Glutamatergic neuron (in vitro differentiated cells): ENCODE results near the gene ETF1. TPM values are rescaled to one million over a fixed set of nuclear protein-coding genes. Genes with fewer than 3 reads are reported as not detected.

Experiments
- DNase-seq: peaks from one replicate; pipeline ENCODE4 v3.0.0; 2022
- H3K27ac Mint-ChIP-seq: one replicate; pipeline ENCODE4 v1.8.0; 2020; ENCODE audit warnings: mild to moderate bottlenecking, mixed read lengths, inconsistent platforms; ENCODE audit not compliant: unreplicated experiment
- H3K27me3 Mint-ChIP-seq: one replicate; pipeline ENCODE4 v1.8.0; 2020; ENCODE audit warnings: mild to moderate bottlenecking, moderate library complexity, mixed read lengths, inconsistent platforms; ENCODE audit not compliant: unreplicated experiment
- H3K36me3 Mint-ChIP-seq: one replicate; pipeline ENCODE4 v1.8.0; 2020; ENCODE audit warnings: mild to moderate bottlenecking, mixed read lengths, inconsistent platforms; ENCODE audit not compliant: unreplicated experiment
- H3K4me1 Mint-ChIP-seq: one replicate; pipeline ENCODE4 v1.8.0; 2020; ENCODE audit warnings: mild to moderate bottlenecking, low read depth, mixed read lengths, inconsistent platforms; ENCODE audit not compliant: unreplicated experiment
- H3K4me3 Mint-ChIP-seq: one replicate; pipeline ENCODE4 v1.8.0; 2020; ENCODE audit warnings: mild to moderate bottlenecking, mixed read lengths, inconsistent platforms; ENCODE audit not compliant: unreplicated experiment
- H3K9me3 Mint-ChIP-seq: one replicate; pipeline ENCODE4 v1.8.0; 2020; ENCODE audit warnings: mild to moderate bottlenecking, moderate library complexity, mixed read lengths, inconsistent platforms; ENCODE audit not compliant: unreplicated experiment
- total RNA-seq: library from RNA; stranded (reverse); fragmentation: NEBNext Ultra II Directional; extraction: Animal tissue kit (Norgen Biotek cat#: 25700); gene quantifications from one replicate; pipeline ENCODE4 v1.2.1, GENCODE V29; 2021; ENCODE audit not compliant: unreplicated experiment
- TF ChIP-seq, protein P1 (sequence below): fragments of 200-600 bp; sonication (generic); IDR thresholded peaks from one replicate; pipeline ENCODE4 v1.5.0; 2021; ENCODE audit not compliant: partially characterized antibody, unreplicated experiment

Gene ETF1
- total RNA-seq, 1 donor from 2014 or later, result 70.4 TPM

- H3K36me3 Mint-ChIP-seq, result no peaks in the 10 kb centered on the region
- peaks cover 15% of the 10 kb centered on the region for H3K4me1 Mint-ChIP-seq
- no peak overlapping the region for H3K4me3 Mint-ChIP-seq
- DNase-seq, result no peak
- H3K9me3 Mint-ChIP-seq, result peaks cover 13% of the 10 kb centered on the region
- H3K27ac Mint-ChIP-seq, result no peak overlapping the region
- H3K27me3 Mint-ChIP-seq, result peaks cover 14% of the 10 kb centered on the region
- TF ChIP-seq, protein P1, sequence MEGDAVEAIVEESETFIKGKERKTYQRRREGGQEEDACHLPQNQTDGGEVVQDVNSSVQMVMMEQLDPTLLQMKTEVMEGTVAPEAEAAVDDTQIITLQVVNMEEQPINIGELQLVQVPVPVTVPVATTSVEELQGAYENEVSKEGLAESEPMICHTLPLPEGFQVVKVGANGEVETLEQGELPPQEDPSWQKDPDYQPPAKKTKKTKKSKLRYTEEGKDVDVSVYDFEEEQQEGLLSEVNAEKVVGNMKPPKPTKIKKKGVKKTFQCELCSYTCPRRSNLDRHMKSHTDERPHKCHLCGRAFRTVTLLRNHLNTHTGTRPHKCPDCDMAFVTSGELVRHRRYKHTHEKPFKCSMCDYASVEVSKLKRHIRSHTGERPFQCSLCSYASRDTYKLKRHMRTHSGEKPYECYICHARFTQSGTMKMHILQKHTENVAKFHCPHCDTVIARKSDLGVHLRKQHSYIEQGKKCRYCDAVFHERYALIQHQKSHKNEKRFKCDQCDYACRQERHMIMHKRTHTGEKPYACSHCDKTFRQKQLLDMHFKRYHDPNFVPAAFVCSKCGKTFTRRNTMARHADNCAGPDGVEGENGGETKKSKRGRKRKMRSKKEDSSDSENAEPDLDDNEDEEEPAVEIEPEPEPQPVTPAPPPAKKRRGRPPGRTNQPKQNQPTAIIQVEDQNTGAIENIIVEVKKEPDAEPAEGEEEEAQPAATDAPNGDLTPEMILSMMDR, result no peak
Observed at GRCh38 chr5:138495351-138495750, 47.7 kb downstream of the ETF1 start.

- H3K27ac Mint-ChIP-seq, result peak overlapping the region; percentile 98
- peaks cover 14% of the 10 kb centered on the region for H3K9me3 Mint-ChIP-seq
- H3K4me3 Mint-ChIP-seq, result peak overlapping the region; percentile 92
- peaks cover 15% of the 10 kb centered on the region for H3K4me1 Mint-ChIP-seq
- H3K36me3 Mint-ChIP-seq, result no peaks in the 10 kb centered on the region
- TF ChIP-seq, protein P1, result no peak
- DNase-seq, result no peak
- H3K27me3 Mint-ChIP-seq, result peaks cover 14% of the 10 kb centered on the region
Observed at GRCh38 chr5:138492560-138493045, 50.4 kb downstream of the ETF1 start.

DNA sequence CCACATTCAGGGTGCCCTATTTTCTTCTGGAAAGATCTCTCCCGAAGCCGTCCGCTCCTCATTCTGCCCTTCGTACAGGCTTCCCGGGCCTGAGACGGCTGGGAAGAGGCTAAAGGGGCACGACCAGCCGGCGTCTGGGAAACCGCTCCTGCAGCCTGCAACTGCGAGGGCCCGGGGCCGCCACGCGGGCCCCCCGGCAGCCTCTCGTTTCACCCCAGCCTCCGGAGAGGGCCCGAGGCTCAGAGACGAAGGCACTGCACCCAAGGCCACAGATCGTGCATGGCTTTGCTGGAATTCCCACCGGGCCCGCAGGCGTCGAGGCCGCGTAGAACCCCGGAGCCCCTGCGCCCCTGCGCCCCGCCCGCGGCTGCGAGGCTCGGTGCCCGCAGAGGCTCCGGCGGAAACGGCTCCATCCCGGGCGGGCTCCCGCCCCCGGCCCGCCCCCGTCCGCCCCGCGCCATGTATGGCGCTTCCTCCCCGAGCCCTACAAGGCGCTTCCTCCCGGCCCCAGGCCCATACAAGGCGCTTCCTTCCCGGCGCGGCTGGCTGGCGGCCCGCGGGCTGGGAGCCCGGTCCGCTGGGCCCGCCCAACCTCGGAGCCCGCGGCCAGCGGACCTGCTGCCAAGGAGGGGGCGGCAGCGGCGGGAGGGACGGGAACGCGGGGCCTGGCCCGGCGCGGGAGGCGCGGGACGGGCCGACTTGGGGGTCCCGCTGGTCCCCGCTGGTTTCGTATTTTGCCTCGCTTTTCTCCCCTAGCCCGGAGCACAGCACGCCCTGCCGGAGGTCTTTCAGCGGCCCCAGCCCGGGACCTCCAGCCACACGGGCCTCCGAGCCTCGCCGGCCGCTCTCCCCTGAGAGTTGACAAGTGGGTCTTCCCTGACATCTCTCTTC is 51.1 kb downstream of the ETF1 start:
- TF ChIP-seq, protein P1, result no peak
- Mint-ChIP-seq H3K27ac (peak overlapping the region; percentile 98), H3K4me3 (peak overlapping the region; percentile 92), H3K36me3 (no peaks in the 10 kb centered on the region), H3K4me1 (peaks cover 15% of the 10 kb centered on the region), H3K27me3 (peaks cover 14% of the 10 kb centered on the region), H3K9me3 (peaks cover 14% of the 10 kb centered on the region)
- peak; percentile 60 for DNase-seq

GRCh38 chr5:138491284-138491648 is 51.8 kb downstream of the ETF1 start:
- H3K27ac Mint-ChIP-seq, result peak overlapping the region; percentile 59
- H3K4me3 Mint-ChIP-seq, result peak overlapping the region; percentile 16
- H3K36me3 Mint-ChIP-seq, result no peaks in the 10 kb centered on the region
- TF ChIP-seq, protein P1, result no peak
- peaks cover 15% of the 10 kb centered on the region for H3K4me1 Mint-ChIP-seq
- peaks cover 14% of the 10 kb centered on the region for H3K27me3 Mint-ChIP-seq
- DNase-seq, result no peak
- peaks cover 14% of the 10 kb centered on the region for H3K9me3 Mint-ChIP-seq
